ENCODE data around the gene CENPF.

GRCh38 chr1:214708321-214708955 is 105.4 kb downstream of the CENPF start:
- no peak for TF ChIP-seq CTCF (IDR thresholded peaks at IDR 0.05; ENCODE audit: low read length)
- no peak for TF ChIP-seq EZH2 (IDR thresholded peaks at IDR 0.05; ENCODE audit: borderline replicate concordance, low read length)

All from OCI-LY1 (cell line).